ENCODE measurements around the gene HNRNPC. TPM values are rescaled to one million over a fixed set of nuclear protein-coding genes. Genes with fewer than 3 reads are reported as not detected.

The HNRNPC gene
- total and polyA plus RNA-seq, 12 donors: 227 to 358 (median 269) TPM

GRCh38 chr14:21236948-21237797, 32.1 kb downstream of the HNRNPC start:
- WGBS, 2 donors: 77% methylated on average over 6 of the region's 6 CpGs
- TF ChIP-seq CTCF (IDR thresholded peaks at IDR 0.05): no peak
- intact Hi-C loops (cut with DNase I): loop anchor here in 1 of 10 donors (10.0 kb wide), 1 partner anchor 148 kb away; the partner anchor contains the start of gene SUPT16H

GRCh38 chr14:21234112-21234511, 35.1 kb downstream of the HNRNPC start:
- Histone ChIP-seq H3K4me1 (peaks cover 3 to 94% (median 70%) of the 10 kb centered on the region in 9 donors), H3K27ac (no peak overlapping the region), H3K4me3 (no peak overlapping the region), H3K9me3 (no peaks in the 10 kb centered on the region), H3K36me3 (peaks cover 0 to 96% (median 29%) of the 10 kb centered on the region in 9 donors), H3K27me3 (no peaks in the 10 kb centered on the region)
- intact Hi-C loops (cut with DNase I): loop anchor here in 1 of 10 donors (10.0 kb wide), 1 partner anchor 151 kb away; the partner anchor contains the start of gene SUPT16H
- 76 to 85% methylated on average over 5 of the region's 5 CpGs for WGBS, 2 donors
- no peak for ATAC-seq
- no peak for DNase-seq
- no peak for TF ChIP-seq CTCF (IDR thresholded peaks at IDR 0.05)

More at GRCh38 chr14:21236948-21237797, 32.1 kb downstream of the HNRNPC start:
- Histone ChIP-seq H3K9me3 (no peaks in the 10 kb centered on the region), H3K4me3 (no peak overlapping the region), H3K27ac (no peak overlapping the region), H3K27me3 (no peaks in the 10 kb centered on the region), H3K36me3 (peaks cover 0 to 86% (median 8%) of the 10 kb centered on the region in 9 donors), H3K4me1 (peaks cover 8 to 95% (median 84%) of the 10 kb centered on the region in 9 donors)
- no peak for DNase-seq
- peak in 1 of 8 donors; percentile 8 for ATAC-seq

GRCh38 chr14:21233457-21234076, 35.7 kb downstream of the HNRNPC start:
- no peaks in the 10 kb centered on the region for H3K27me3 ChIP-seq
- H3K4me3 ChIP-seq: no peak overlapping the region
- intact Hi-C loops (cut with DNase I): loop anchor here in 1 of 10 donors (10.0 kb wide), 1 partner anchor 151 kb away; the partner anchor contains the start of gene SUPT16H
- WGBS, 2 donors: 41 to 46% methylated on average over 8 of the region's 8 CpGs
- ATAC-seq (peak in 3 of 8 donors; percentile 50 to 63 (median 54)), DNase-seq (no peak)
- TF ChIP-seq CTCF (IDR thresholded peaks at IDR 0.05): peak in 7 of 9 donors; percentile 29 to 57 (median 41)
- H3K9me3 ChIP-seq: no peaks in the 10 kb centered on the region
- peaks cover 0 to 96% (median 34%) of the 10 kb centered on the region in 9 donors for H3K36me3 ChIP-seq
- no peak overlapping the region for H3K27ac ChIP-seq
- peaks cover 3 to 92% (median 69%) of the 10 kb centered on the region in 9 donors for H3K4me1 ChIP-seq

GRCh38 chr14:21231020-21231652, 38.1 kb downstream of the HNRNPC start:
- peak overlapping the region in 1 of 10 donors; percentile 5 for H3K27ac ChIP-seq
- ATAC-seq (no peak), DNase-seq (no peak)
- no peaks in the 10 kb centered on the region for H3K27me3 ChIP-seq
- no peaks in the 10 kb centered on the region for H3K9me3 ChIP-seq
- 81 to 84% methylated on average over 14 of the region's 14 CpGs for whole genome bisulfite sequencing, 2 donors
- no peak for TF ChIP-seq CTCF (IDR thresholded peaks at IDR 0.05)
- H3K4me1 ChIP-seq: peaks cover 0 to 83% (median 65%) of the 10 kb centered on the region in 9 donors
- no peak overlapping the region for H3K4me3 ChIP-seq
- intact Hi-C loops (cut with DNase I): loop anchor here in 1 of 10 donors (10.0 kb wide), 1 partner anchor 154 kb away; the partner anchor contains the start of gene SUPT16H
- peaks cover 0 to 96% (median 34%) of the 10 kb centered on the region in 9 donors for H3K36me3 ChIP-seq
